GM10248 (cell line): ENCODE results near the gene CARMIL1.
A peak's percentile ranks its signal among the peaks of the same experiment; 100 is the strongest.

Experiments
- CTCF ChIA-PET: fragments of 300-600 bp; sonication (Branson Sonifier 250); formaldehyde crosslinking; extraction: SDS; loops from one replicate; lab custom pipeline; 2021; ENCODE audit warnings: antibody characterized with exemption; lab: Yijun Ruan, JAX
- POLR2A ChIA-PET: fragments of 350-650 bp; sonication (Branson Sonifier 250); formaldehyde crosslinking; extraction: SDS; loops from one replicate; lab custom pipeline; 2020; ENCODE audit warnings: antibody characterized with exemption; lab: Yijun Ruan, JAX
- DNase-seq: peaks from one replicate; pipeline ENCODE4 v3.0.0; 2012; ENCODE audit errors: extremely low spot score
- TF ChIP-seq, protein P1 (sequence below): IDR thresholded peaks from 2 replicates; pipeline ENCODE4 v1.5.1; 2012; ENCODE audit warnings: mild to moderate bottlenecking, low read depth; ENCODE audit errors: extremely low read depth, missing control alignments, control extremely low read depth

The CARMIL1 gene

GRCh38 chr6:25360621-25361020 is 81.4 kb downstream of the CARMIL1 start:
- TF ChIP-seq, protein P1, sequence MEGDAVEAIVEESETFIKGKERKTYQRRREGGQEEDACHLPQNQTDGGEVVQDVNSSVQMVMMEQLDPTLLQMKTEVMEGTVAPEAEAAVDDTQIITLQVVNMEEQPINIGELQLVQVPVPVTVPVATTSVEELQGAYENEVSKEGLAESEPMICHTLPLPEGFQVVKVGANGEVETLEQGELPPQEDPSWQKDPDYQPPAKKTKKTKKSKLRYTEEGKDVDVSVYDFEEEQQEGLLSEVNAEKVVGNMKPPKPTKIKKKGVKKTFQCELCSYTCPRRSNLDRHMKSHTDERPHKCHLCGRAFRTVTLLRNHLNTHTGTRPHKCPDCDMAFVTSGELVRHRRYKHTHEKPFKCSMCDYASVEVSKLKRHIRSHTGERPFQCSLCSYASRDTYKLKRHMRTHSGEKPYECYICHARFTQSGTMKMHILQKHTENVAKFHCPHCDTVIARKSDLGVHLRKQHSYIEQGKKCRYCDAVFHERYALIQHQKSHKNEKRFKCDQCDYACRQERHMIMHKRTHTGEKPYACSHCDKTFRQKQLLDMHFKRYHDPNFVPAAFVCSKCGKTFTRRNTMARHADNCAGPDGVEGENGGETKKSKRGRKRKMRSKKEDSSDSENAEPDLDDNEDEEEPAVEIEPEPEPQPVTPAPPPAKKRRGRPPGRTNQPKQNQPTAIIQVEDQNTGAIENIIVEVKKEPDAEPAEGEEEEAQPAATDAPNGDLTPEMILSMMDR = no peak
- DNase-seq = no peak
- CTCF ChIA-PET = no interaction called here
- POLR2A ChIA-PET = no interaction called here

- TF ChIP-seq, protein P1 = no peak
- ChIA-PET CTCF (interaction anchor here (1.0 to 1.3 kb wide), 2 partner anchors 10 to 35 kb away, joined by 4 to 5 read pairs; no protein-coding TSS in a partner anchor), POLR2A (no interaction called here)
- no peak for DNase-seq
Measured at GRCh38 chr6:25363427-25363826, 84.3 kb downstream of the CARMIL1 start.

- ChIA-PET POLR2A (no interaction called here), CTCF (interaction anchor here (1.3 to 1.8 kb wide), 4 partner anchors 12 to 62 kb away, joined by 3 to 7 read pairs (median 4); no protein-coding TSS in a partner anchor)
- TF ChIP-seq, protein P1 = no peak
- no peak for DNase-seq
Measured at GRCh38 chr6:25365154-25365553, 86.0 kb downstream of the CARMIL1 start.

DNA sequence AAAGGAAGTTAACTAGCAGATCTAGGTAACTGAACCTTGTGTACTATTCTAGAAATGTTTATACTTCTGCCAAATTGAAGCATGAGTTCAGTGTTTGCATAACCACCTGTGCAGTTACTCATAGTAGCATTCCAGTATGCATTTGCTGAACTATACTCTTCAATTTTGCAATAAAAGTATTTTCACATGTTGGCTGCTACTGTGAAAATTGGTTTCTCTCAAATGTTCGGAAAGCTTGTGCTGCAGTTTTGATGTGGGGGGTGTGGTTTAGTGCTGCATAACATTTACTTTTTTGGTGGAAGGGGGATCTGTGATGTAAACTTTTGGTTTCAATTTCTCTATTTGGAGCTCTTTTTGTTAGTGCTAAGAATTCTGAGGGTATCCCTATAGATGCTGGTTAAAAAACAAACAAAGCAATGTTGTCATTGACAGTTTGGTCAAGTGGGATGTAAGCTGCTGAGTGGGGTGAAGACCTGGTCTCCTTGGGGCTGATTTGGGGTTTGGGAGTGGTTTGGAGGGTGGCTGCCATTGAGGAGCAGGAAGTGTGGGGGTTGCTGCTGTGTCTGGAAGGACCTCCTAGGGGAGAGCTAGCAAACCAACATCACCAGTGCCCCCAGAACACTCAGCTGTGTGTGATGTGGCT is 87.8 kb downstream of the CARMIL1 start:
- ChIA-PET CTCF (interaction anchor here (0.8 to 3.3 kb wide), 9 partner anchors 10 to 351 kb away, joined by 3 to 15 read pairs (median 4); no protein-coding TSS in a partner anchor), POLR2A (interaction anchor here (0.8 kb wide), 1 partner anchor 34 kb away, joined by 3 read pairs; no protein-coding TSS in a partner anchor)
- TF ChIP-seq, protein P1 = no peak
- peak; percentile 43 for DNase-seq

DNA sequence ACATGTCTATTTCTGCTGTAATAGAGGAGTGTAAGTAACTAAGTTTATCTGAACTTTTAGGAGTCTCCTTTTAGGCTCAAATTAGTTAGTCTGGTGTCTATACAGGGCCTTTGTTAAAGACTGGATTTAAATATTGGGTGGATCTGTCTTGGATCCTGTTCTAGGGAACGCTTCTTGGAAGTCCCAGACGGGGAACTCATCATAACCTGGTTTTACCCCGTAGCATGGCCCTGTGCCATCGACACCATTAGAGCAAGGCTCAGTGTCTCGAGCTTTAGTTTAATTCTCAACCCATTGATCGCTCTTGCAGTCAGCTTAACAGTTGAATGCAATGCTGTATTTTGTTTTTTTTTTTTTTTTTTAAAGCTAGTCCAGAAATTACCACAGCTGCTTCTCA is 89.9 kb downstream of the CARMIL1 start:
- ChIA-PET POLR2A (interaction anchor here (0.7 kb wide), 1 partner anchor 624 kb away, joined by 7 read pairs; no protein-coding TSS in a partner anchor), CTCF (interaction anchor here (0.8 to 2.8 kb wide), 9 partner anchors 9 to 435 kb away, joined by 3 to 10 read pairs (median 4); no protein-coding TSS in a partner anchor)
- DNase-seq = no peak
- TF ChIP-seq, protein P1 = no peak

DNA sequence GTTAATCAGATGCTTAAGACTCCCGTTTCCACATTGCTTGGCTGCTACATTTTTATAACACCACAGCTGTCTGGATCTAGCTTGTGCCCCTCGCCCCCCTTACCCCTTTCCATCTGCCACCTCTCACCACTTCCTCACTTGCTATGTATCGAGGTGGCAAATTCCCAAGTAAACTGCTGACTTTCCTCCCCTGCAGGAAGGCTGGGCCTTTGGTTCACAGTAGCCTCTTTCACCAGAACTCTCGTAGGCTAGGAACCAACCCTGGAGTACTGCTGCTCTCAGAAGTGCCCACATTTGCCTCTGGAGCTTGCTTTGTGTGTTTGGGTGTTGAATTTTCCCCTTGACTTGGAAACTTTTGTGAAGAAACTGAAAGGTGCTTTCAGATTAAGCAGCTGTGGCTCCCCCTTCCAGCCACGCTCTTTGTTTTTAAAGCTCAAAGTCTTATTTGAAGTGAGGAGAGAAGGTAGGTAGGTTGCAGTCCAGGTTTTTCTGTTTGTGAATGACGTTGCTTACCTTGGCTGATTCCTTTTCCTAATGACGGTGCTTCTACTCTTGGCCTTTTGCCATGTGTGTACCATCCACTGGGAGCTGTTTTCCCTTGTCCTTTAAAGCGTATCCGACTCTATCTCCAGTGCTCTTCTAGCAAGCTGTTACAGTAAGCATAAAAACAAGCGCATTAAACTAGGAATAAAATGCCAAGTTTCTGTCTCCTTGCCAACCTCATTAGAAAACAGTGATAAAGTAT is 90.4 kb downstream of the CARMIL1 start:
- ChIA-PET POLR2A (interaction anchor here (0.6 to 1.7 kb wide), 3 partner anchors 36 to 623 kb away, joined by 3 to 7 read pairs (median 5); no protein-coding TSS in a partner anchor), CTCF (interaction anchor here (0.8 to 2.8 kb wide), 18 partner anchors 8 to 435 kb away, joined by 3 to 10 read pairs (median 4); partner anchors contain the start of gene CARMIL1)
- DNase-seq = no peak
- TF ChIP-seq, protein P1 = no peak
